ENCODE results near the gene GNAI3. TPM values are rescaled to one million over a fixed set of nuclear protein-coding genes. Genes with fewer than 3 reads are reported as not detected.

GNAI3 gene
- total RNA-seq, 1 experiment from 2014 or later = 6.8 TPM

DNA sequence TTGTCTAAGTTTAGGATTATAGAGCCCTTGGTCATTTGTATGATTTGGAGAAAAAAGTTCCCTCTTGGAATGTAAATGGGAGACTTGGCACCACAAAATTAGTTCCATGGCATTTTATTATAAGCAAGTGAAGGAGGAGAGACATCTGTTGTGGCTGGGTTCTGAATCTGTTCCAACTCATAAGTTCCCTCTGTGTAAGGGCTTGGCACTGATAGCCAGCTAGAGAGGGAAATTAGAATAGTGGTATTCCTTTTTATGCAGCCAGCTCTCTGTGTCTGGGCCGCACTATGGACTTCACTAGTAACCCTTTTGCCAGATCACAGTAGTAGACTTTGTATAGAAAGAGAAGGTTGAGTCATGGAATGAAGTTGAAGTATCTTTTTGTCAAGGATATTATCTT, 31.1 kb downstream of the GNAI3 start:
- no peak for DNase-seq
- Histone ChIP-seq H3K79me2 (ENCODE audit: low read length) (no peaks in the 10 kb centered on the region), H2AFZ (ENCODE audit: low read length) (no peak overlapping the region), H3K9ac (ENCODE audit: low read length) (no peak overlapping the region), H3K9me3 (ENCODE audit: low read length) (no peaks in the 10 kb centered on the region), H3K36me3 (ENCODE audit: low read depth, low read length) (peaks cover 26% of the 10 kb centered on the region), H3K4me1 (ENCODE audit: insufficient read depth, low read length) (no peaks in the 10 kb centered on the region), H3K4me3 (ENCODE audit: low read length) (no peak overlapping the region), H4K20me1 (ENCODE audit: low read length) (no peaks in the 10 kb centered on the region), H3K4me2 (ENCODE audit: low read length) (no peak overlapping the region), H3K27me3 (ENCODE audit: low read length) (no peaks in the 10 kb centered on the region), H3K9me2 (replicated peaks; ENCODE audit: low read length) (no peaks in the 10 kb centered on the region), H3K27ac (ENCODE audit: low read length) (no peak overlapping the region), H3F3A (ENCODE audit: low read length, unreplicated experiment) (no peaks in the 10 kb centered on the region)
- POLR2A ChIA-PET (ENCODE audit: unreplicated experiment) = no interaction called here
- BruUV-seq (replicated peaks) = no TSS peak
- CTCF ChIA-PET = no interaction called here
- no peak for ATAC-seq
- TF ChIP-seq, protein P1, sequence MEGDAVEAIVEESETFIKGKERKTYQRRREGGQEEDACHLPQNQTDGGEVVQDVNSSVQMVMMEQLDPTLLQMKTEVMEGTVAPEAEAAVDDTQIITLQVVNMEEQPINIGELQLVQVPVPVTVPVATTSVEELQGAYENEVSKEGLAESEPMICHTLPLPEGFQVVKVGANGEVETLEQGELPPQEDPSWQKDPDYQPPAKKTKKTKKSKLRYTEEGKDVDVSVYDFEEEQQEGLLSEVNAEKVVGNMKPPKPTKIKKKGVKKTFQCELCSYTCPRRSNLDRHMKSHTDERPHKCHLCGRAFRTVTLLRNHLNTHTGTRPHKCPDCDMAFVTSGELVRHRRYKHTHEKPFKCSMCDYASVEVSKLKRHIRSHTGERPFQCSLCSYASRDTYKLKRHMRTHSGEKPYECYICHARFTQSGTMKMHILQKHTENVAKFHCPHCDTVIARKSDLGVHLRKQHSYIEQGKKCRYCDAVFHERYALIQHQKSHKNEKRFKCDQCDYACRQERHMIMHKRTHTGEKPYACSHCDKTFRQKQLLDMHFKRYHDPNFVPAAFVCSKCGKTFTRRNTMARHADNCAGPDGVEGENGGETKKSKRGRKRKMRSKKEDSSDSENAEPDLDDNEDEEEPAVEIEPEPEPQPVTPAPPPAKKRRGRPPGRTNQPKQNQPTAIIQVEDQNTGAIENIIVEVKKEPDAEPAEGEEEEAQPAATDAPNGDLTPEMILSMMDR (conservative IDR thresholded peaks at IDR 0.05; ENCODE audit: low read depth, low read length) = no peak
- TF ChIP-seq EZH2 (IDR thresholded peaks at IDR 0.05; ENCODE audit: low read length, unreplicated experiment) = no peak
- TF ChIP-seq EZH2phosphoT487 (IDR thresholded peaks at IDR 0.05; ENCODE audit: borderline replicate concordance, low read length) = no peak
- intact Hi-C loops (cut with micrococcal nuclease) = no loop called here

- CTCF ChIA-PET = no interaction called here
- peaks cover 43% of the 10 kb centered on the region for H3K36me3 ChIP-seq (ENCODE audit: low read depth, low read length)
- no peaks in the 10 kb centered on the region for H3K9me2 ChIP-seq (replicated peaks; ENCODE audit: low read length)
- intact Hi-C loops (cut with micrococcal nuclease) = no loop called here
- ATAC-seq = no peak
- TF ChIP-seq, protein P1 (conservative IDR thresholded peaks at IDR 0.05; ENCODE audit: low read depth, low read length) = no peak
- TF ChIP-seq EZH2 (IDR thresholded peaks at IDR 0.05; ENCODE audit: low read length, unreplicated experiment) (no peak), EZH2phosphoT487 (IDR thresholded peaks at IDR 0.05; ENCODE audit: borderline replicate concordance, low read length) (no peak)
- no peaks in the 10 kb centered on the region for H3K4me1 ChIP-seq (ENCODE audit: insufficient read depth, low read length)
- no peak overlapping the region for H3K4me3 ChIP-seq (ENCODE audit: low read length)
- no peaks in the 10 kb centered on the region for H4K20me1 ChIP-seq (ENCODE audit: low read length)
- no peak overlapping the region for H3K4me2 ChIP-seq (ENCODE audit: low read length)
- no peak overlapping the region for H3K27ac ChIP-seq (ENCODE audit: low read length)
- no peaks in the 10 kb centered on the region for H3K27me3 ChIP-seq (ENCODE audit: low read length)
- DNase-seq = no peak
- no peaks in the 10 kb centered on the region for H3F3A ChIP-seq (ENCODE audit: low read length, unreplicated experiment)
- H3K79me2 ChIP-seq (ENCODE audit: low read length) = no peaks in the 10 kb centered on the region
- no peaks in the 10 kb centered on the region for H3K9me3 ChIP-seq (ENCODE audit: low read length)
- H2AFZ ChIP-seq (ENCODE audit: low read length) = no peak overlapping the region
- BruUV-seq (replicated peaks) = no TSS peak
- POLR2A ChIA-PET (ENCODE audit: unreplicated experiment) = no interaction called here
- H3K9ac ChIP-seq (ENCODE audit: low read length) = no peak overlapping the region
Observed at GRCh38 chr1:109582021-109582420, 33.6 kb downstream of the GNAI3 start.

DNA sequence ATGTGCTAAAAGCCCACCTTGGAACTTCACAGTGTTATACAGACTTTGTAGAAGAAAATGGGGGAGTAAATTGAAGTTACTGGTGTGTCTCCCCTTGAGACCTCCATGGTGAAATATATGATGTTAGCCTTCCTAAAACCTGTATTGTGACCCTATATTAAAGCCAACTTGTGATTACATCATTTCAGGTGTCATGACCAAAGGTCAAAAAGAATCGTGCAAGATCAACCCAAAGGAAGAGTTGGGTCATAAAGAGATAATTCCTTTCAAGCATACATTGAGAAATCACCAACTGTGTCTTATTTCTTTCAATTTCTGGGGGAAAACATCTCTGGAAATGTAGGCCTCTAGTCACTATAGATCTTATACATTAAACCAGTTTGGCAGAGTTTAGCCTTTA, 36.4 kb downstream of the GNAI3 start:
- peaks cover 50% of the 10 kb centered on the region for H3K36me3 ChIP-seq (ENCODE audit: low read depth, low read length)
- no peaks in the 10 kb centered on the region for H3F3A ChIP-seq (ENCODE audit: low read length, unreplicated experiment)
- no peaks in the 10 kb centered on the region for H3K27me3 ChIP-seq (ENCODE audit: low read length)
- no peaks in the 10 kb centered on the region for H3K4me1 ChIP-seq (ENCODE audit: insufficient read depth, low read length)
- no peak overlapping the region for H3K4me3 ChIP-seq (ENCODE audit: low read length)
- H3K27ac ChIP-seq (ENCODE audit: low read length) = no peak overlapping the region
- DNase-seq (no peak), ATAC-seq (no peak)
- H3K4me2 ChIP-seq (ENCODE audit: low read length) = no peak overlapping the region
- H3K9me3 ChIP-seq (ENCODE audit: low read length) = no peaks in the 10 kb centered on the region
- H3K79me2 ChIP-seq (ENCODE audit: low read length) = no peaks in the 10 kb centered on the region
- no TSS peak for BruUV-seq (replicated peaks)
- ChIA-PET CTCF (no interaction called here), POLR2A (ENCODE audit: unreplicated experiment) (no interaction called here)
- H3K9ac ChIP-seq (ENCODE audit: low read length) = no peak overlapping the region
- intact Hi-C loops (cut with micrococcal nuclease) = no loop called here
- TF ChIP-seq, protein P1 (conservative IDR thresholded peaks at IDR 0.05; ENCODE audit: low read depth, low read length) = no peak
- no peak for TF ChIP-seq EZH2 (IDR thresholded peaks at IDR 0.05; ENCODE audit: low read length, unreplicated experiment)
- H3K9me2 ChIP-seq (replicated peaks; ENCODE audit: low read length) = no peaks in the 10 kb centered on the region
- no peaks in the 10 kb centered on the region for H4K20me1 ChIP-seq (ENCODE audit: low read length)
- no peak overlapping the region for H2AFZ ChIP-seq (ENCODE audit: low read length)

Measured in PC-3 (cell line).